Measurements from ENCODE around the gene ISCU.

ISCU gene

DNA sequence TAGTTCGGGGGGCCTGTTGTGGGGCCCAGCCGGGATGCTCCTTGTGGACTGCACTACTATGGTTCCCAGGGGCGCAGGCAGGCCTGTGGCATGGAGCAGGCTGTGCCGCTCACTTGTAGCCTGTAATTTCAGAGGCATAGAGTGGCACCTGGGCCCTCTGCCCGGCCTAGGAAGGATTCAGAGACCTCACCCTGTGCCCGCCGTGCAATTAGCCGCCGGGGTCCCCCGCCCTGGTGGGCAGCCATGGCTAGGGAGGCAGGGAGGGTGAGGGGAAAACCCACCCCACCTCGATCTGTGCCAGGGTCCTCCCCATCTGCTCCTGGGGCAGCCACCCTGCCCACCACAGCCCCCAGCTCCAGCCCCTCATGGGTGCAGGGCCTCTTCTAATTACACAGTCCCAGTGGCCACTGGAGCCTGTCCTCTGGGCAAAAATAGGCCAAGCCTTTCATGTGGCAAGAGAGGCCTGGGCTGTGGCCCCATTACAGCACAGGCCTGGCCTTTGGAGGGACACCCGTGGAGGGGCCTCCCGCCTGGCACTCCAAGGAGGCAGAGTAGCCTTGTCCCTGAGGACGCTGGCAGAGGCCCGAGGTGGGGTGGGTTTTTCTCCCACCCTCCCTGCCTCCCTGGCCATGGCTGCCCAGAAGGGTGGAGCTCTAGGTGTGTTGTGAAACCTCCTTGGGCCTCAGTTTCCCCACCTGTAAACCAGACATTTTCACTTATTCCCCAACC, 40.7 kb downstream of the ISCU start:
- in situ Hi-C loops (cut with MboI; ENCODE audit: low sequenced_read_pairs, unreplicated experiment) = no loop called here
- DNase-seq (ENCODE audit: low spot score) = no peak
- TF ChIP-seq, protein P1, sequence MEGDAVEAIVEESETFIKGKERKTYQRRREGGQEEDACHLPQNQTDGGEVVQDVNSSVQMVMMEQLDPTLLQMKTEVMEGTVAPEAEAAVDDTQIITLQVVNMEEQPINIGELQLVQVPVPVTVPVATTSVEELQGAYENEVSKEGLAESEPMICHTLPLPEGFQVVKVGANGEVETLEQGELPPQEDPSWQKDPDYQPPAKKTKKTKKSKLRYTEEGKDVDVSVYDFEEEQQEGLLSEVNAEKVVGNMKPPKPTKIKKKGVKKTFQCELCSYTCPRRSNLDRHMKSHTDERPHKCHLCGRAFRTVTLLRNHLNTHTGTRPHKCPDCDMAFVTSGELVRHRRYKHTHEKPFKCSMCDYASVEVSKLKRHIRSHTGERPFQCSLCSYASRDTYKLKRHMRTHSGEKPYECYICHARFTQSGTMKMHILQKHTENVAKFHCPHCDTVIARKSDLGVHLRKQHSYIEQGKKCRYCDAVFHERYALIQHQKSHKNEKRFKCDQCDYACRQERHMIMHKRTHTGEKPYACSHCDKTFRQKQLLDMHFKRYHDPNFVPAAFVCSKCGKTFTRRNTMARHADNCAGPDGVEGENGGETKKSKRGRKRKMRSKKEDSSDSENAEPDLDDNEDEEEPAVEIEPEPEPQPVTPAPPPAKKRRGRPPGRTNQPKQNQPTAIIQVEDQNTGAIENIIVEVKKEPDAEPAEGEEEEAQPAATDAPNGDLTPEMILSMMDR (IDR thresholded peaks at IDR 0.05; ENCODE audit: borderline replicate concordance, control extremely low read depth, extremely low read depth, insufficient read depth, missing control alignments) = no peak

DNA sequence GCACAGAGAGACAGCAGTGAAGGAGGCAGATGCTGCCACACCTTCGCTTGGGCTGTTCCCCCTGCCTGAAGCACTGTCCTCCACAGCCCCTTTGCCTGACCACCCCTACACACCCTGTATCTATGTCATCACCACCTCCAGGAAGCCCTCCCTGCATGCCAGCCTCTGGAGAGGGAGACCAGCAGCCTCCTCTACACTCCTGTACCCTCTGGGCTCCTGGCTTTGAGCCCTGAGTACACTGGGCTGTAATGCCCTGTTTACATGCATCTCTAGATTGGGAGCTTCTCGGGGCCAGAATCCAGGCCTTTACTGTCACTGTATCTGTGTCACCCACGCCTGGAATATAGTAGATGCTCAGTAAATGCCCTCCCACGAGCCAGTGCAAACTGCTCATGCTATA, 41.3 kb downstream of the ISCU start:
- TF ChIP-seq, protein P1 (IDR thresholded peaks at IDR 0.05; ENCODE audit: borderline replicate concordance, control extremely low read depth, extremely low read depth, insufficient read depth, missing control alignments) = no peak
- DNase-seq (ENCODE audit: low spot score) = no peak
- in situ Hi-C loops (cut with MboI; ENCODE audit: low sequenced_read_pairs, unreplicated experiment) = no loop called here

DNA sequence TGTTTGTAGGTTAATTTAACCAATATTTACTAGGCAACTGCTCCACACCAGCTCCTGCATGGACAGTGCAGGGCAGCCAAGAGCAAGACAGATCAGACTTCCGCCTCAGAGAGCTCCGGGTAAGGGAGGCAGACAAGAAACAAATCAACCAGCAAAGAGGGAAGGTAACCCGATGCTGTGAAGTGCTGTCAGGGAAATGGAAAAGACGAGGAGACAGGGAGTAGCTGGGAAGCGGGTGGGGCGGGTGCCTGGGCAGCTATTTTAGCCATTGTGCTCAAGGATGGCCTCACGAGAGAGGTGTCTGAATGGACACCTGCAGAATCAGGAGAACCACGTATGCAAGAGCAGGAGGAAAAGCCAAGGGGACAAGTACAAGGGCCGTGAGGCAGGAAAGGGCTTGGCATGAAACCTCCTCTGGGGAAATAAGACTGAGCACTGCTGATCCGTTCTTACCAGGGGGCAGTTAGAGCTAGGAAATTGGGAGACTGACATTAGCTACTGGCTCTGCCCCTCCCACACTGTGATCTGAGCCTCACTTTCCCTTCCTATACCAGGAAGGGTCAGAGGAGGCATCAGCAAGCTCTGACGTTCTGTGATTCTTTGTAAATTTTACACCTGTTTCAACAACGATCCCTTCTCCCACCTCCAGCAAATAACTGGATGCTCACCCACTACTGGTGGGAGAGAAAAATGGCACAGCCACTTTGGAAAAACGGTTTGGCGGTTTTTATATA, 42.0 kb downstream of the ISCU start:
- in situ Hi-C loops (cut with MboI; ENCODE audit: low sequenced_read_pairs, unreplicated experiment) = no loop called here
- TF ChIP-seq, protein P1 (IDR thresholded peaks at IDR 0.05; ENCODE audit: borderline replicate concordance, control extremely low read depth, extremely low read depth, insufficient read depth, missing control alignments) = no peak
- DNase-seq (ENCODE audit: low spot score) = no peak

DNA sequence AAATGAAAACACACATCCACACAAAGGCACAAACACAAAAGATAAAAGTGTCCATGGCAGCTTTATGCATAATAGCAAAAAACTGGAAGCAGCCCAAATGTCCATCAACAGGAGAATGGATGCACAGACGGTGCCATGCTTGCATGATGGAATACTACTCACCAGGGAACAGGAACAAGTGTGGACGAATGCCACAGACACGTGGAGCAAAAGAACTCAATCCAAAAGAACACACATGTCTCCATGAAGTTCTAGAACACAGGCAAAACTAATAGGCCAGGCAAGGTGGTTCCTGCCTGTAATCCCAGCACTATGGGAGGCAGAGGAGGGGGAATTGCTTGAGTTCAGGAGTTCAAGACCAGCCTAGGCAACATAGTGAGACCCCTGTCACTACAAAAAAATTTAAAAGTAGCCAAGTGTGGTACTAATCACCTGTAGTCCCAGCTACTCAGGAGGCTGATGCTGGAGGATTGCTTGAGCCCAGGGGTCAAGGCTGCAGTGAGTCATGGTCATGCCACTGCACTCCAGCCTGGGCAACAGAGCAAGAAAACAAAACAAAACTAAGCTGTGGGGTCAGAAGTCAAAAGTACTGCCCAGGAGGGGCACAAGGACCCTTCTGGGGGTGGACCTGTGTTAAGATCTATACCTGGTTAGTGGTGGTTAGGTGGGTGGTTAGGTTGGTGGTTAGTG, 42.7 kb downstream of the ISCU start:
- DNase-seq (ENCODE audit: low spot score) = no peak

DNA sequence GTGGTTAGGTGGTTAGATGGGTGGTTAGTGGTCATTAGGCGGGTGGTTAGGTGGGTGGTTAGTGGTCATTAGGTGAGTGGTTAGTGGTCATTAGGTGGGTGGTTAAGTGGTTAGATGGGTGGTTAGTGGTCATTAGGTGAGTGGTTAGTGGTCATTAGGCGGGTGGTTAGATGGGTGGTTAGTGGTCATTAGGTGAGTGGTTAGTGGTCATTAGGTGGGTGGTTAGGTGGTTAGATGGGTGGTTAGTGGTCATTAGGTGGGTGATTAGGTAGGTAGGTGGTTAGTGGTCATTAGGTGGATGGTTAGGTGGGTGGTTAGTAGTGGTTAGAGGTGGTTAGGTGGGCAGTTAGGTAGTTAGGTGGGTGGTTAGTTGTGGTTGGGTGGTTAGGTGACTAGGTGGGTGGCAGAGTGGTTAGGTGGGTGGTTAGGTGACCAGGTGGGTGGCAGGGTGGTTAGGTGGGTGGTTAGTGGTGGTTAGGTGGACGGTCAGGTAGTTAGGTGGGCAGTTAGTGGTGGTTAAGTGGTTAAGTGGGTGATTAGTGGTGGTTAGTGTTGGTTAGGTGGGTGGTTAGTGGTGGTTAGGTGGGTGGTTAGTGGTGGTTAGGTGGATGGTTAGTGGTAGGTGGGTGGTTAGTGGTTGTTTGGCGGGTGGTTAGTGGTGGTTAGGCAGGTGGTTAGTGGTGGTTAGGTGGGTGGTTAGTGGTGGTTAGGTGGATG, 43.5 kb downstream of the ISCU start:
- no peak for DNase-seq (ENCODE audit: low spot score)
- in situ Hi-C loops (cut with MboI; ENCODE audit: low sequenced_read_pairs, unreplicated experiment) = no loop called here
- TF ChIP-seq, protein P1 (IDR thresholded peaks at IDR 0.05; ENCODE audit: borderline replicate concordance, control extremely low read depth, extremely low read depth, insufficient read depth, missing control alignments) = no peak

More for the DNA sequence above, 42.7 kb downstream of the ISCU start:
- in situ Hi-C loops (cut with MboI; ENCODE audit: low sequenced_read_pairs, unreplicated experiment) = no loop called here
- TF ChIP-seq, protein P1 (IDR thresholded peaks at IDR 0.05; ENCODE audit: borderline replicate concordance, control extremely low read depth, extremely low read depth, insufficient read depth, missing control alignments) = no peak

DNA sequence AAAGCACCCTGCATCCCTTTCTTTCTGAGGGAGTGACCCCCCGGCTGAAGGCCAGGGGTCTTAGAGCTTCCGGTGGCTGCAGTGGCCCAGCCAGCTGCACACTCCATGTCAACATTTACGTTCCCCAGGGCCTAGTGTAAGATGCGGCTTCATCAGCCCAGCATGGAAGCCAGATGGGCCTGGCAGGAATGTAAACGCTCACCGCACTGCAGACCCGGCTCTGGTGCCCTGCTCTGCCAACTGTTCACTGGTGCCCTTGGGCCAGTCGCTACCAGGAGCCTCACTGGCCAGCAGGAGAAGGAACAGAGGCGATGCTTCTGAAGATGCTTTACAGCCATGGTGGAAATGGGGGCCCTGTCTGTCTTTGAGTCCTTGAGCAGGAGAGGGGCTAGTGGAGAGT, 44.1 kb downstream of the ISCU start:
- TF ChIP-seq, protein P1 (IDR thresholded peaks at IDR 0.05; ENCODE audit: borderline replicate concordance, control extremely low read depth, extremely low read depth, insufficient read depth, missing control alignments) = no peak
- no peak for DNase-seq (ENCODE audit: low spot score)
- in situ Hi-C loops (cut with MboI; ENCODE audit: low sequenced_read_pairs, unreplicated experiment) = no loop called here
